Esophagus squamous epithelium (tissue), 4 donors: ENCODE data around the gene CELF4.

ENCODE experiments used
- CTCF ChIP-seq, 6 experiments: fragments of 450-650 bp in 4 of 6; fragments of 200-600 bp in 2 of 6; sonication (generic) in 2 of 6; IDR thresholded peaks; one replicate each; pipeline ENCODE4 v1.5.1; 2016 to 2019; ENCODE audit warnings: antibody characterized with exemption in 6 of 6, mild to moderate bottlenecking in 4 of 6, moderate library complexity in 4 of 6
- POLR2A ChIP-seq, 4 donors: fragments of 450-650 bp; IDR thresholded peaks; one replicate each; pipeline ENCODE4 v1.6.1; 2017; ENCODE audit warnings: antibody characterized with exemption in 4 of 4, mild to moderate bottlenecking in 4 of 4, moderate library complexity in 3 of 4

DNA sequence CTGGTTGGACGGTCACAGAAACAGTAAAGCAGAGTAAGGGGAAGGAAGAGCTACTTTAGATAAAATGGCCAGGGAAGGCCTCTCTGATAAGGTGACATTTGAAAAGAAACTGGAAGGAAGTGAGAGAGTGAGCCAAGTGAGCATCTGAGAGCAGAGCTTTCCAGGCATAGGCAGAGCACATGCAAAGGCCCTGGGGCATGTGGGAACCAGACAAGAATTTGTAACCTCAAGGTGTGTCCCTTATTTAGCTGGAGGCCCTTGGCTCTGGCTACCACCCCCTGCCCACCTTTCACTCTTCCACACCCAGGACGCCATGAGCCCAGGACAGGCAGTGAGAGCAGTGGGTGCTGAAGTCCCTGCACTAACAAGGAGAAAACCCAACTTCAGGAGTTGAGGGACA, 116.0 kb downstream of the CELF4 start:
- no peak for TF ChIP-seq CTCF (IDR thresholded peaks at IDR 0.05)
- TF ChIP-seq POLR2A (IDR thresholded peaks at IDR 0.05), result no peak
